Activated CD4-positive, alpha-beta T cell treated with anti-CD3 and anti-CD28 coated beads for 24 hours (primary cell): ENCODE measurements around the gene C20orf141.

Experiments
- DNase-seq, 2 donors: peaks; one replicate each; pipeline ENCODE4 v3.0.0-alpha.2; 2020; ENCODE audit warnings: low read depth in 2 of 2

The C20orf141 gene

GRCh38 chr20:2849529-2849928 lies 34.7 kb downstream of the C20orf141 start:
- no peak for DNase-seq

- no peak for DNase-seq
Measured at GRCh38 chr20:2851086-2851485, 36.3 kb downstream of the C20orf141 start.

- DNase-seq = no peak
Measured at GRCh38 chr20:2858591-2858990, 43.8 kb downstream of the C20orf141 start.

GRCh38 chr20:2859330-2860121 lies 44.7 kb downstream of the C20orf141 start:
- DNase-seq = no peak

- no peak for DNase-seq
Measured at GRCh38 chr20:2864626-2865025, 49.8 kb downstream of the C20orf141 start.

GRCh38 chr20:2865101-2865500 lies 50.3 kb downstream of the C20orf141 start:
- DNase-seq = no peak
